Measurements from ENCODE around the gene SLC17A7.
"Not testable (repeated sequence)": the region's sequence is repeated elsewhere in the genome, so short reads cannot be mapped to it uniquely, and the experiment has no call there.

The SLC17A7 gene

DNA sequence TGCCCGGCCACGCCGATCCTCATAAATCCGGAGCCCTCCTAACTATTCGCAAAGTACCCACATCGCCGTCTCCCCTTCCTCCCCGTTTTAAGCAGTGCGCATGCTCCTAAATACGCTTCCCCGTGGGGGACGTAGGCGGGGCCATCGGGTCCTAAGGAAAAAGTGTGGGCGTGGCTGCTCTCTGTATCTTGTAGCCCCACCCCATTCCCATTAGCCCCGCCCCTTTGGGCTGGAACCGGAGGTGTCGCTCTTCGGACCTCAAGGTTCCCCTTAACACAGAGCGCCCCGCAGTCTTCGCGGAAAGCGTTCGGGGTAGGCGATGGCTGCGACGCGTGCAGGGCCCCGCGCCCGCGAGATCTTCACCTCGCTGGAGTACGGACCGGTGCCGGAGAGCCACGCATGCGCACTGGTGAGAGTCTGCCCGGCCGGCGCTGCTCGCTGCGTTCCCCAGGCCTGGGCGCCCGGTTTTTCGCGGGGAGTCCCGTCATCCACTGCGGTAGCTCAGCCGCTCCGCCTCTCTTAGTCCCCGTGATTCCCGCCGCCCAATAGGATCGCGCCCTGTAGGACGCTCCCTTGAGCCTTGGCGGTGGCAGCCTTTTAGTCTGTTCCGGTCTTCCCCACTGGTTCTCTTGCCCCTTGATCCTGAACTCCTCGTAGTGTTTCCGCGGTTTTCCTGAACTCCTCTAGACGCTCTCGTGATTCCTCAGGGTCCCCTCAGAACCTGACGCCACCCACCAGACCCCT lies 11.9 kb upstream of the SLC17A7 start, which contains the start of gene ALDH16A1:
Gene ALDH16A1 (plus strand): TSS at position 213 of the 744 bp plus-strand sequence. CDS start 107 bp downstream, at position 320.
- Histone ChIP-seq H3K36me3 (ENCODE audit: control insufficient read depth in 1 of 2, insufficient read depth in 2 of 2, low read length in 2 of 2) (peaks cover 0 to 17% of the 10 kb centered on the region in 2 donors), H3K4me1 (ENCODE audit: control insufficient read depth in 1 of 2, insufficient read depth in 2 of 2, low read length in 2 of 2) (peaks cover 0 to 25% of the 10 kb centered on the region in 2 donors), H3K27me3 (ENCODE audit: low read depth, low read length) (no peaks in the 10 kb centered on the region), H3K4me3 (ENCODE audit: low read depth in 1 of 2, low read length in 2 of 2) (peak within 1 kb of the TSS; percentile 90 to 96), H3K27ac (ENCODE audit: low read length) (peak within 1 kb of the TSS; percentile 88), H3K9me3 (ENCODE audit: control insufficient read depth in 1 of 2, low read length in 2 of 2) (no peaks in the 10 kb centered on the region)

DNA sequence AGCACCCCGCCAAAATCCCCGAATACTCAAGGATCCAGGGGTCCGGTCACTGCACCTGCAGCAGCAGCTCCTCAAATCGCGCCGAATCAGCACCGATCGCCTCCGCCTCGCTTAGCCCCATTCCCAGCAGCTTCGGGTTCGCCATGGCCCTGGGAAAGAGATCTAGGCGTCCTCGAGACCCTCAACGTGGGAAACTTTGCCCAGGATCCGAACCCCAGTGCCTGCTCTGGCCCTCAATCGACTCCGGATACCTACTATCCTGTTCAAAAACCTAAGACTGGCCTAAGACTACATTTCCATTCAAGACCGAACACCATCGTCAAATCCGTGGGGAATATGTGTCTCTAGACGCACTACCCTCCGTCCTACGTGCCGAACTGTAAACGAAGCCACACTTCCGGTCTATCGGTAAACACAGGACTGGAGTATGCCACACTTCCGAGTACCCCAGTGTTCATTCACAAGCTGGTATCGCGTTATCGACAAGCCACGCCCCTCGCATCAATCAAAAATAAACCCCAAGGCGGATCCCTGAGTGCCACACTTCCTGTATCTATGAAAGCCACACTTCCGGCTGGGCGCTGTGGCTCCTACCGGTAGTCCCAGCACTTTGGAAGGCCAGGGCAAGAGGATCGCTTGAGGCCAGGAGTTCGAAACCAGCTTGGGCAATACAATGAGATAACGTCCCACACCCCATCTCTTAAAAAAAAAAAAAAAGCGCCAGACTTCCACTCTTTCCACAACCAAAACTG lies 10.3 kb upstream of the SLC17A7 start, which contains the start of gene PIH1D1:
Gene PIH1D1 (minus strand): TSS at position 385 of the 752 bp plus-strand sequence. CDS start 240 bp downstream, at position 145.
- H3K4me3 ChIP-seq (ENCODE audit: low read depth in 1 of 2, low read length in 2 of 2) = peak within 1 kb of the TSS; percentile 90 to 96
- no peaks in the 10 kb centered on the region for H3K9me3 ChIP-seq (ENCODE audit: control insufficient read depth in 1 of 2, low read length in 2 of 2)
- peaks cover 3 to 27% of the 10 kb centered on the region in 2 donors for H3K36me3 ChIP-seq (ENCODE audit: control insufficient read depth in 1 of 2, insufficient read depth in 2 of 2, low read length in 2 of 2)
- peaks cover 0 to 25% of the 10 kb centered on the region in 2 donors for H3K4me1 ChIP-seq (ENCODE audit: control insufficient read depth in 1 of 2, insufficient read depth in 2 of 2, low read length in 2 of 2)
- no peaks in the 10 kb centered on the region for H3K27me3 ChIP-seq (ENCODE audit: low read depth, low read length)
- peak within 1 kb of the TSS; percentile 88 for H3K27ac ChIP-seq (ENCODE audit: low read length)

GRCh38 chr19:49450405-49450804 lies 9.1 kb upstream of the SLC17A7 start:
- Histone ChIP-seq H3K27ac (ENCODE audit: low read length) (no peak overlapping the region), H3K4me3 (ENCODE audit: low read depth in 1 of 2, low read length in 2 of 2) (peak overlapping the region in 1 of 2 donors; percentile 96), H3K4me1 (ENCODE audit: control insufficient read depth in 1 of 2, insufficient read depth in 2 of 2, low read length in 2 of 2) (peaks cover 0 to 25% of the 10 kb centered on the region in 2 donors)

GRCh38 chr19:49448432-49448786 lies 7.1 kb upstream of the SLC17A7 start:
- H3K27me3 ChIP-seq (ENCODE audit: low read depth, low read length) = no peaks in the 10 kb centered on the region
- H3K36me3 ChIP-seq (ENCODE audit: control insufficient read depth in 1 of 2, insufficient read depth in 2 of 2, low read length in 2 of 2) = peaks cover 3 to 21% of the 10 kb centered on the region in 2 donors
- H3K27ac ChIP-seq (ENCODE audit: low read length) = no peak overlapping the region
- peaks cover 0 to 15% of the 10 kb centered on the region in 2 donors for H3K4me1 ChIP-seq (ENCODE audit: control insufficient read depth in 1 of 2, insufficient read depth in 2 of 2, low read length in 2 of 2)
- H3K9me3 ChIP-seq (ENCODE audit: control insufficient read depth in 1 of 2, low read length in 2 of 2) = no peaks in the 10 kb centered on the region
- H3K4me3 ChIP-seq (ENCODE audit: low read depth in 1 of 2, low read length in 2 of 2) = no peak overlapping the region

More at GRCh38 chr19:49450405-49450804, 9.1 kb upstream of the SLC17A7 start:
- no peaks in the 10 kb centered on the region for H3K9me3 ChIP-seq (ENCODE audit: control insufficient read depth in 1 of 2, low read length in 2 of 2)
- H3K36me3 ChIP-seq (ENCODE audit: control insufficient read depth in 1 of 2, insufficient read depth in 2 of 2, low read length in 2 of 2) = peaks cover 3 to 24% of the 10 kb centered on the region in 2 donors
- no peaks in the 10 kb centered on the region for H3K27me3 ChIP-seq (ENCODE audit: low read depth, low read length)

- peaks cover 3 to 21% of the 10 kb centered on the region in 2 donors for H3K36me3 ChIP-seq (ENCODE audit: control insufficient read depth in 1 of 2, insufficient read depth in 2 of 2, low read length in 2 of 2)
- H3K27me3 ChIP-seq (ENCODE audit: low read depth, low read length) = no peaks in the 10 kb centered on the region
- H3K9me3 ChIP-seq (ENCODE audit: control insufficient read depth in 1 of 2, low read length in 2 of 2) = no peaks in the 10 kb centered on the region
- no peak overlapping the region for H3K4me3 ChIP-seq (ENCODE audit: low read depth in 1 of 2, low read length in 2 of 2)
- no peak overlapping the region for H3K27ac ChIP-seq (ENCODE audit: low read length)
- peaks cover 0 to 21% of the 10 kb centered on the region in 2 donors for H3K4me1 ChIP-seq (ENCODE audit: control insufficient read depth in 1 of 2, insufficient read depth in 2 of 2, low read length in 2 of 2)
These were observed 6.4 kb upstream of the SLC17A7 start for GRCh38 chr19:49447485-49448431.

- Histone ChIP-seq H3K27me3 (ENCODE audit: low read depth, low read length) (peaks cover 9% of the 10 kb centered on the region), H3K27ac (ENCODE audit: low read length) (no peak overlapping the region), H3K4me3 (ENCODE audit: low read depth in 1 of 2, low read length in 2 of 2) (no peak overlapping the region), H3K9me3 (ENCODE audit: control insufficient read depth in 1 of 2, low read length in 2 of 2) (no peaks in the 10 kb centered on the region), H3K4me1 (ENCODE audit: control insufficient read depth in 1 of 2, insufficient read depth in 2 of 2, low read length in 2 of 2) (peaks cover 3 to 22% of the 10 kb centered on the region in 2 donors), H3K36me3 (ENCODE audit: control insufficient read depth in 1 of 2, insufficient read depth in 2 of 2, low read length in 2 of 2) (peaks cover 3 to 21% of the 10 kb centered on the region in 2 donors)
These were observed 4.7 kb upstream of the SLC17A7 start for GRCh38 chr19:49445997-49446396.

DNA sequence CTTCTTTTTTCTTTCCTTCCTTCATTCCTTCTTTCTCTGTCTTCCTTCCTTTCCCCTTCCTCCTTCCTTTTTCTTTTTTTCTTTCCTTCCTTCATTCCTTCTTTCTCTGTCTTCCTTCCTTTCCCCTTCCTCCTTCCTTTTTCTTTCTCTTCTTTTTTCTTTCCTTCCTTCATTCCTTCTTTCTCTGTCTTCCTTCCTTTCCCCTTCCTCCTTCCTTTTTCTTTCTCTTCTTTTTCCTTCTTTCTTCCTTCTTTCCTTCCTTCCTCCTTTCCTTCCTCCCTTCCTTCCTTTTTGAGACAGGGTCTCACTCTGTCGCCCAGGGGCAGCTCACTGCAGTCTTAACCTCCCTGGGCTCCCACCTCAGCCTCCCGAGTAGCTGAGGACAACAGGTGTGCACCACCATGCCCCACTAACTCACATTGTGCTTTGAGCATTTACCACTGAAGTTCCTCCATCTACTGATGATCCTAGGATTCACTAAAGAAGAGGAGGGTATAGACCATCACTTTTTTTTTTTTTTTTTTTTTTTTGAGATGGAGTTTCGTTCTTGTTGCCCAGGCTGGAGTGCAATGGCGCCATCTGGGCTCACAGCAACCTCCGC lies 2.9 kb upstream of the SLC17A7 start:
- H3K4me3 ChIP-seq (ENCODE audit: low read depth in 1 of 2, low read length in 2 of 2); H3K27ac ChIP-seq (ENCODE audit: low read length): not testable (repeated sequence)

GRCh38 chr19:49443366-49444099 lies 2.2 kb upstream of the SLC17A7 start:
- H3K4me1 ChIP-seq (ENCODE audit: control insufficient read depth in 1 of 2, insufficient read depth in 2 of 2, low read length in 2 of 2) = peaks cover 3 to 23% of the 10 kb centered on the region in 2 donors
- H3K36me3 ChIP-seq (ENCODE audit: control insufficient read depth in 1 of 2, insufficient read depth in 2 of 2, low read length in 2 of 2) = peaks cover 3 to 13% of the 10 kb centered on the region in 2 donors
- peak overlapping the region; percentile 56 to 68 for H3K4me3 ChIP-seq (ENCODE audit: low read depth in 1 of 2, low read length in 2 of 2)
- H3K27me3 ChIP-seq (ENCODE audit: low read depth, low read length) = peaks cover 30% of the 10 kb centered on the region
- no peaks in the 10 kb centered on the region for H3K9me3 ChIP-seq (ENCODE audit: control insufficient read depth in 1 of 2, low read length in 2 of 2)
- H3K27ac ChIP-seq (ENCODE audit: low read length) = no peak overlapping the region

More for the DNA sequence above, 2.9 kb upstream of the SLC17A7 start:
- Histone ChIP-seq H3K36me3 (ENCODE audit: control insufficient read depth in 1 of 2, insufficient read depth in 2 of 2, low read length in 2 of 2) (peaks cover 3 to 18% of the 10 kb centered on the region in 2 donors), H3K27me3 (ENCODE audit: low read depth, low read length) (peaks cover 27% of the 10 kb centered on the region), H3K4me1 (ENCODE audit: control insufficient read depth in 1 of 2, insufficient read depth in 2 of 2, low read length in 2 of 2) (peaks cover 3 to 23% of the 10 kb centered on the region in 2 donors)
- not testable (repeated sequence) for H3K9me3 ChIP-seq (ENCODE audit: control insufficient read depth in 1 of 2, low read length in 2 of 2)

DNA sequence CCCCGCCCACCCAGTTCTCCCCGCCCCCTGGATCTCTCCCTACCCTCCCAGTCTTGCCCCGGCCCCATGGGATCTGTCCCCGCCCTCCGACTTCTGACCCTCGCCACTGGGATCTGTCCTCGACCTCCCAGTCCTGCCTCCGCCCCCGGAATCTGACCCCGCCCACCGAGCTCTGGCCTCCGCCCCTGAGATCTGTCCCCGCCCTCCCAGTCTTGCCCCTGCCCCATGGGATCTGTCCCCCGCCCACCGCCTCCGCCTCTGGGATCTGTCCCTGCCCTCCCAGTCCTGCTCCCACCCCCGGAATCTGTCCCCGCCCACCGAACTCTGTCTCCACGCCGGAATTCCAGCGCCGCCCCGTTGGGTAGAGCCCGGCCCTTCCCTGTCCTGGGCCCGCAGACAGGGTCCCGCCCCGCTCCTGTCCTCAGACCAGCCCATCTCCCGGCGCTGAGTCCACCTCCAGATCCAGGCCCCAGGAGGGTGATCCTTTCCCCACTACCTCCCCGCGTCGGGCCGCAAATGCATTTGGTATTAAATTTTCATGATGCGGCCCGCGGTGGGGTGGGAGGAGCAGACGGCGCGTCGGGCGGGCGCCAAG lies 1.5 kb upstream of the SLC17A7 start:
- H3K27me3 ChIP-seq (ENCODE audit: low read depth, low read length) = peaks cover 36% of the 10 kb centered on the region
- H3K4me3 ChIP-seq (ENCODE audit: low read depth in 1 of 2, low read length in 2 of 2) = peak overlapping the region; percentile 56 to 68
- peaks cover 3 to 23% of the 10 kb centered on the region in 2 donors for H3K4me1 ChIP-seq (ENCODE audit: control insufficient read depth in 1 of 2, insufficient read depth in 2 of 2, low read length in 2 of 2)
- no peak overlapping the region for H3K27ac ChIP-seq (ENCODE audit: low read length)
- H3K36me3 ChIP-seq (ENCODE audit: control insufficient read depth in 1 of 2, insufficient read depth in 2 of 2, low read length in 2 of 2) = peaks cover 3 to 10% of the 10 kb centered on the region in 2 donors
- H3K9me3 ChIP-seq (ENCODE audit: control insufficient read depth in 1 of 2, low read length in 2 of 2) = no peaks in the 10 kb centered on the region

Measured in muscle layer of duodenum (tissue), 2 donors.